Measurements from ENCODE around the gene POLR3B. TPM values are rescaled to one million over a fixed set of nuclear protein-coding genes. Genes with fewer than 3 reads are reported as not detected.

Gene POLR3B
- total and polyA plus RNA-seq, 2 of the 13 experiments (the other 11 are each of a cell fraction or from before 2014, with no cell fraction given): 4.8 to 13.1 TPM

GRCh38 chr12:106409878-106410277 lies 52.3 kb downstream of the POLR3B start:
- CTCF ChIA-PET (ENCODE audit: low intra/inter-chr PET ratio, low total read pairs): no interaction called here

More at GRCh38 chr12:106409878-106410277, 52.3 kb downstream of the POLR3B start:
- no TSS peak for BruUV-seq (replicated peaks)
- no peak for FAIRE-seq
- no peaks in the 10 kb centered on the region for H4K20me1 ChIP-seq (ENCODE audit: insufficient read depth, low read length)
- in situ Hi-C loops (cut with HindIII; ENCODE audit: extremely low pct_ligation_motif_present, low pct_unique_long_range_greater_than_20kb) (no loop called here), intact Hi-C loops (cut with micrococcal nuclease; ENCODE audit: unreplicated experiment) (no loop called here)
- no peak for DNase-seq (ENCODE audit: low spot score)
- ATAC-seq: no peak
- H3K27ac ChIP-seq (ENCODE audit: extremely low read length, insufficient read depth, low read length): no peak overlapping the region
- POLR2A ChIA-PET: no interaction called here
- no peak overlapping the region for H3K4me2 ChIP-seq (ENCODE audit: low read depth, low read length)
- H3K36me3 ChIP-seq (replicated peaks in 1 of 2; ENCODE audit: control insufficient read depth in 1 of 2, insufficient read depth in 2 of 2, low read length in 2 of 2): peaks cover 0 to 6% of the 10 kb centered on the region in 2 experiments; a peak in 2 of 5 replicates
- 98% methylated on average over 2 of the region's 2 CpGs for WGBS (ENCODE audit: low lambda C conversion rate)
- no peaks in the 10 kb centered on the region for H3K9me3 ChIP-seq (ENCODE audit: low read length)
- H3K4me1 ChIP-seq (ENCODE audit: insufficient read depth, low read length): no peaks in the 10 kb centered on the region
- no peak overlapping the region for H3K4me3 ChIP-seq (replicated peaks in 1 of 3; ENCODE audit: insufficient read depth in 1 of 3, low read depth in 2 of 3, low read length in 3 of 3)
- no peaks in the 10 kb centered on the region for H3K27me3 ChIP-seq (ENCODE audit: control insufficient read depth in 1 of 2, insufficient read depth in 2 of 2, low read length in 2 of 2)
- H3K9ac ChIP-seq (ENCODE audit: insufficient read depth, low read depth, low read length): no peak overlapping the region
- H2AFZ ChIP-seq (ENCODE audit: low read length): no peak overlapping the region
- TF ChIP-seq TMF1 (CRISPR knock-in tag; IDR thresholded peaks at IDR 0.05; ENCODE audit: low read depth) (no peak), ZNF839 (CRISPR knock-in tag; IDR thresholded peaks at IDR 0.05; ENCODE audit: borderline replicate concordance) (no peak), KLF9 (CRISPR knock-in tag; IDR thresholded peaks at IDR 0.05; ENCODE audit: low read depth) (no peak), ZNF781 (CRISPR knock-in tag; IDR thresholded peaks at IDR 0.05; ENCODE audit: borderline replicate concordance, not compliant biosample characterization) (no peak), ZNF878 (CRISPR knock-in tag; IDR thresholded peaks at IDR 0.05) (no peak), ZBTB7B (CRISPR knock-in tag; IDR thresholded peaks at IDR 0.05) (no peak), ZNF503 (CRISPR knock-in tag; IDR thresholded peaks at IDR 0.05) (no peak), RERE (CRISPR knock-in tag; IDR thresholded peaks at IDR 0.05; ENCODE audit: low read depth) (no peak)
- H3K79me2 ChIP-seq (ENCODE audit: insufficient read depth, low read length): no peaks in the 10 kb centered on the region
